ENCODE results near the gene COMT. TPM values are rescaled to one million over a fixed set of nuclear protein-coding genes. Genes with fewer than 3 reads are reported as not detected.

The COMT gene
- total RNA-seq, 5 donors from 2014 or later (not counting 1 experiment from before 2014, with no cell fraction given): 30.6 to 53.1 (median 50.5) TPM

DNA sequence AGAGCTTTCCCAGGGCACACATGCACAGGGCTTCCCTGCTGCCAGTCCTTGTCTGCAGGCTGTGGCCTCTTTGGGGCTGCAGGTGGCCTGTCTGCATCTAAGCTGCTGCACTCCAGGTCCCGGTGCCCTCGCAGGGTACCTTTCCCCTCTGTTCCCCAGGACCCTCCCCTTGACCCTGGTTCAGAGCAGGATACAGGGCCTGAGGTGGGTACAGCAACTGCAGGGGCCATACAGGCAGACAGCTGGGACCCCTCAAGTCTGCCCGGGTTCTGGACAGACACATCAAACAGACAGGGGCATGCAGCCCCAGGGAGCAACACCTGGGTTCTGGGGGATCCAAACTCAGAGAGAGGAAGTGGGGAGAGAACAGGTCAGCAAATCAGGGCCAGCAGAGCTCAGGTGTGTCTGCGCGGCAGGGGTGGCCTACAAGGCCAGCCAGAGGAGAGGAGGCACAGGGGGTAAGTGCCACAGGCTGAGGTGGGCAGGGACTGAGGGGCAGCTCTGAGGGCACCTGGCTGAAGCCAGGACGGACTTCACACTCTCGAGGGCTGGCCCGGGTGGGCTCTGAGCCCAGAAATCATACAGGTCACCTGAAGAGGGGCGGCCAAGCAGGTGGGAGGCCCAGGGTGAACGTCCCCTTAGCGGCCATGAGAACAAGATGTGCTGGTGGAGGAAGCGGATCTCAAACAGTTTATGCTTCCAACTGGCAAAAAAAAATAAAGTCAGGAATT, 29.9 kb upstream of the COMT start:
- Mint-ChIP-seq H3K4me3 (no peak overlapping the region), H3K9me3 (peaks cover 0 to 3% (median 0%) of the 10 kb centered on the region in 3 donors), H3K27ac (no peak overlapping the region), H3K4me1 (peaks cover 4 to 9% (median 6%) of the 10 kb centered on the region in 3 donors), H3K27me3 (no peaks in the 10 kb centered on the region), H3K36me3 (peaks cover 32% of the 10 kb centered on the region)
- Histone ChIP-seq H3K27me3 (replicated peaks in 1 of 2; ENCODE audit: control insufficient read depth in 2 of 2, extremely low read depth in 1 of 2, insufficient read depth in 2 of 2, low read length in 1 of 2) (no peaks in the 10 kb centered on the region), H3K4me3 (ENCODE audit: control insufficient read depth in 1 of 2, extremely low read depth in 1 of 2, low read length in 1 of 2) (no peak overlapping the region), H3K9me3 (no peaks in the 10 kb centered on the region), H3K4me1 (ENCODE audit: control insufficient read depth in 1 of 2, extremely low read depth in 1 of 2, insufficient read depth in 2 of 2, low read length in 2 of 2) (peaks cover 2 to 8% of the 10 kb centered on the region in 2 experiments), H3K36me3 (ENCODE audit: control insufficient read depth in 2 of 2, extremely low read depth in 1 of 2, insufficient read depth in 1 of 2, low read length in 1 of 2) (peaks cover 12 to 38% of the 10 kb centered on the region in 2 donors), H3K27ac (ENCODE audit: low read length) (no peak overlapping the region)
- 90% methylated on average over 9 of the region's 12 CpGs for whole genome bisulfite sequencing (ENCODE audit: insufficient coverage)
- ChIA-PET POLR2A (interaction anchor here in 1 of 2 donors (0.6 kb wide), 1 partner anchor 14 kb away, joined by 8 read pairs; no protein-coding TSS in a partner anchor), CTCF (no interaction called here)
- DNase-seq (no peak), ATAC-seq (replicated peaks in 1 of 4) (no peak)

DNA sequence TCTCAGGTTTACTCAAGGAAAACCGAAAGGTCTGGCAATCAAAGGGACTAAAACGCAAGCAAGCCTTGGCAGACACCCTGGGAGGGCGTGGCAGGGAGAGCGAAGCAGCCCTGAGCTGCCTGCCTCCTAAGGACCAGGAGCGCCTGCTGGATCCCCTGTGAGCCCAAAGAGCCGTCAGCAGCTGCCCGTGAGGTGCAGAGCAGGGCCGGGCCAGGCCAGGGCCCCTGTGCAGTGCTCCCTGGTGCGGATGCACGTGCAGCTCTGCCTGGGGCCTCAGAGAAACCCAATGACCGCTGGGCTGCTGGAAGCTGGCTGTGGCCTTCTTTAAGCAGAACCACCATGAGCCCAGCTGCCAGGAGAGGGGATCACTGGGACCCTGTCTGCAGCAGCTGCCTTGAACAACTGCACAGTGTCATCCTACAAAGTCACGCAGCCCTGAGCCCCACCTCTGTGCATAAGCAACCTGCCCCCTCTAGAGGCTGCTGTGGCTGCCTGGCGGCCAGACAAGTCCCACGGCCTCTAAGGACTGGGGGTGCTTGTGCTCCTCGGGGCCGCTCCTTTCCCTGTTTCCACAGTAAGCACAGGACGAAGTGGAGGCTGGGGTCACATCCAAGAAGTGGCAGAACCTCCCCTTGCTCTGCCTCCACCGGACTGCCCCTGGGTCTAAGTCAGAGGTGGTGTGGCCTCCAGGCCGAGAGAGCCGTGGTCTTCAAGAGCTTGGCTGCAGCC, 29.1 kb upstream of the COMT start:
- Mint-ChIP-seq H3K36me3 (peaks cover 34% of the 10 kb centered on the region), H3K4me1 (peaks cover 4 to 9% (median 6%) of the 10 kb centered on the region in 3 donors), H3K4me3 (no peak overlapping the region), H3K27ac (no peak overlapping the region), H3K9me3 (peaks cover 0 to 3% (median 0%) of the 10 kb centered on the region in 3 donors), H3K27me3 (no peaks in the 10 kb centered on the region)
- H3K9me3 ChIP-seq: no peaks in the 10 kb centered on the region
- H3K4me1 ChIP-seq (ENCODE audit: control insufficient read depth in 1 of 2, extremely low read depth in 1 of 2, insufficient read depth in 2 of 2, low read length in 2 of 2): peaks cover 2 to 8% of the 10 kb centered on the region in 2 experiments
- ChIA-PET POLR2A (interaction anchor here in 1 of 2 donors (0.6 kb wide), 1 partner anchor 13 kb away, joined by 8 read pairs; no protein-coding TSS in a partner anchor), CTCF (interaction anchor here in 1 of 2 donors (0.7 to 1.3 kb wide), 2 partner anchors 182 kb away, joined by 3 to 7 read pairs; no protein-coding TSS in a partner anchor)
- H3K4me3 ChIP-seq (ENCODE audit: control insufficient read depth in 1 of 2, extremely low read depth in 1 of 2, low read length in 1 of 2): no peak overlapping the region
- H3K27ac ChIP-seq (ENCODE audit: low read length): no peak overlapping the region
- DNase-seq: no peak
- ATAC-seq (replicated peaks in 1 of 4): no peak
- 98% methylated on average over 20 of the region's 20 CpGs for WGBS (ENCODE audit: insufficient coverage)
- no peaks in the 10 kb centered on the region for H3K27me3 ChIP-seq (replicated peaks in 1 of 2; ENCODE audit: control insufficient read depth in 2 of 2, extremely low read depth in 1 of 2, insufficient read depth in 2 of 2, low read length in 1 of 2)
- H3K36me3 ChIP-seq (ENCODE audit: control insufficient read depth in 2 of 2, extremely low read depth in 1 of 2, insufficient read depth in 1 of 2, low read length in 1 of 2): peaks cover 18 to 44% of the 10 kb centered on the region in 2 donors

DNA sequence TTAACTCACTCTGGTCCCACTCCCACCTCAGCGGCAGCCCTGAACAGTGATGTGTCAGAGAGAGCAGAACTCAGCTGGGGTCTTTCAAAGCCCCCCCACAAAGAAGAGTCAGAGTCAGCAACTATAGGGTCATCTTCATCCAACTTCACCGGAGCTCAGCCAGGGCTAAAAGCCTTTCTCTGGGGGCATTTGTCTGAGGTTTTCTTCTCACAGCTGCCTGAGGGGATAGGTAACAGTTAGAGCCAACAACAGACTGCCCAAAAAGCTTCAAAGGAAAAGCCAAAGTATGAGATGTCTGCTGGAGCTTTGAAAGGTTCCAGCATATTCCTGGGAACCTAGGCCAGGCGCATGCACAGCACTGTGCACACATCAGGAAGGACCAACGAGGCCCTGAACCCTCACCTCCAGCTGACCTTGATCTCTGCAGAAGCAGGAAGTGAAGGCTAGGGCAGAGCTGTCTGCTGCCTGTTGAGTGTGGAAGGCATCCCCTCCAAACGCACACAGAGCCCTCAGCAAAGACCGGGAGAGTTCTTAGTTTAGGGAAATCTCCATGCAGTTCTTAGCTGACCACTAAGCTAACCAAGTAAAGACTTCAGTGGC, 28.1 kb upstream of the COMT start:
- H3K27me3 ChIP-seq (replicated peaks in 1 of 2; ENCODE audit: control insufficient read depth in 2 of 2, extremely low read depth in 1 of 2, insufficient read depth in 2 of 2, low read length in 1 of 2): no peaks in the 10 kb centered on the region
- no peak overlapping the region for H3K4me3 Mint-ChIP-seq
- H3K4me1 Mint-ChIP-seq: peaks cover 4 to 9% (median 6%) of the 10 kb centered on the region in 3 donors
- no peak overlapping the region for H3K27ac ChIP-seq (ENCODE audit: low read length)
- ATAC-seq (replicated peaks in 1 of 4): no peak
- H3K9me3 ChIP-seq: no peaks in the 10 kb centered on the region
- peaks cover 2 to 8% of the 10 kb centered on the region in 2 experiments for H3K4me1 ChIP-seq (ENCODE audit: control insufficient read depth in 1 of 2, extremely low read depth in 1 of 2, insufficient read depth in 2 of 2, low read length in 2 of 2)
- H3K27ac Mint-ChIP-seq: no peak overlapping the region
- H3K27me3 Mint-ChIP-seq: no peaks in the 10 kb centered on the region
- no peak overlapping the region for H3K4me3 ChIP-seq (ENCODE audit: control insufficient read depth in 1 of 2, extremely low read depth in 1 of 2, low read length in 1 of 2)
- H3K36me3 ChIP-seq (ENCODE audit: control insufficient read depth in 2 of 2, extremely low read depth in 1 of 2, insufficient read depth in 1 of 2, low read length in 1 of 2): peaks cover 18 to 51% of the 10 kb centered on the region in 2 donors
- H3K36me3 Mint-ChIP-seq: peaks cover 37% of the 10 kb centered on the region
- POLR2A ChIA-PET: interaction anchor here in 1 of 2 donors (0.5 kb wide), 1 partner anchor 30 kb away, joined by 5 read pairs; no protein-coding TSS in a partner anchor
- no peak for DNase-seq
- H3K9me3 Mint-ChIP-seq: peaks cover 0 to 3% (median 0%) of the 10 kb centered on the region in 3 donors
- CTCF ChIA-PET: interaction anchor here in 1 of 2 donors (0.5 to 1.3 kb wide), 2 partner anchors 53 to 183 kb away, joined by 4 to 7 read pairs; no protein-coding TSS in a partner anchor
- 90% methylated on average over 3 of the region's 6 CpGs for WGBS (ENCODE audit: insufficient coverage)

DNA sequence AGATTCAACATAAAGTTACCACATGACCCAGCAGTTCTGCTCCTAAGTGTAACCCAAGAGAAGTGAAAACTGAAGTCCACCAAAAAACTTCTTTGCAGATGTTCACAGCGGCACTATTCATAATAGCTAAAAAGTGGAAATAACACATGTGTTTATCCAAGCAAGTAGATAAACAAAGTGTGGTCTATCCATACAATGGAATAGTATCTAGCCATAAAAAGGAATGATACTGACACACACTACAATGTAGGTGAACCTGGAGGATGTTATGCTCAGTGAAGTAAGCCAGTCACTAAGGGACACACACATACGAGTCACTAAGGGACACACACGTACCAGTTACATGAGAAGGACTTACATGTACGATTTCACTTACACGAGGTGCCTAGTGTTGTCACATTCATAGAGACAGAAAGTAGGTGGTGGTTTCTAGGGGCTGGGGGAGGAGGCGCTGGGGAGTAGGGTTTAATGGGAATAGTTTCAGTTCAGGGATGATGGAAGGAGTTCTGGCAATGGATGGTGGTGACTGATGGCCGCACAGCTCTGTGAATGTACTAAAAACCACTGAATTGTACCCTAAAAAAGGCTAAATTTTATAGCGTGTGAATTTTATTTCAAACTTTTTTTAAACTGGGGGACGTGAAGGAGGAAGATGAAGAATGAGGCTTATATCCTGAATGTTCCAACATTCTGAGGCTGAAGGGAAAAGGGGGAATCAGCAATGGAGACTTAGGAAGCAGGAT, 27.2 kb upstream of the COMT start:
- Histone ChIP-seq H3K9me3 (no peaks in the 10 kb centered on the region), H3K4me3 (ENCODE audit: control insufficient read depth in 1 of 2, extremely low read depth in 1 of 2, low read length in 1 of 2) (no peak overlapping the region), H3K36me3 (ENCODE audit: control insufficient read depth in 2 of 2, extremely low read depth in 1 of 2, insufficient read depth in 1 of 2, low read length in 1 of 2) (peaks cover 18 to 59% of the 10 kb centered on the region in 2 donors), H3K4me1 (ENCODE audit: control insufficient read depth in 1 of 2, extremely low read depth in 1 of 2, insufficient read depth in 2 of 2, low read length in 2 of 2) (peaks cover 2 to 8% of the 10 kb centered on the region in 2 experiments), H3K27me3 (replicated peaks in 1 of 2; ENCODE audit: control insufficient read depth in 2 of 2, extremely low read depth in 1 of 2, insufficient read depth in 2 of 2, low read length in 1 of 2) (no peaks in the 10 kb centered on the region), H3K27ac (ENCODE audit: low read length) (no peak overlapping the region)
- Mint-ChIP-seq H3K27me3 (no peaks in the 10 kb centered on the region), H3K4me1 (peaks cover 3 to 9% (median 4%) of the 10 kb centered on the region in 3 donors), H3K4me3 (no peak overlapping the region), H3K36me3 (peaks cover 37% of the 10 kb centered on the region), H3K9me3 (peaks cover 0 to 3% (median 0%) of the 10 kb centered on the region in 3 donors), H3K27ac (no peak overlapping the region)
- DNase-seq: no peak
- WGBS (ENCODE audit: insufficient coverage): 93% methylated on average over 4 of the region's 9 CpGs
- ChIA-PET CTCF (interaction anchor here in 1 of 2 donors (1.3 kb wide), 1 partner anchor 184 kb away, joined by 7 read pairs; no protein-coding TSS in a partner anchor), POLR2A (interaction anchor here in 1 of 2 donors (0.5 kb wide), 1 partner anchor 29 kb away, joined by 5 read pairs; no protein-coding TSS in a partner anchor)
- ATAC-seq (replicated peaks in 1 of 4): no peak

DNA sequence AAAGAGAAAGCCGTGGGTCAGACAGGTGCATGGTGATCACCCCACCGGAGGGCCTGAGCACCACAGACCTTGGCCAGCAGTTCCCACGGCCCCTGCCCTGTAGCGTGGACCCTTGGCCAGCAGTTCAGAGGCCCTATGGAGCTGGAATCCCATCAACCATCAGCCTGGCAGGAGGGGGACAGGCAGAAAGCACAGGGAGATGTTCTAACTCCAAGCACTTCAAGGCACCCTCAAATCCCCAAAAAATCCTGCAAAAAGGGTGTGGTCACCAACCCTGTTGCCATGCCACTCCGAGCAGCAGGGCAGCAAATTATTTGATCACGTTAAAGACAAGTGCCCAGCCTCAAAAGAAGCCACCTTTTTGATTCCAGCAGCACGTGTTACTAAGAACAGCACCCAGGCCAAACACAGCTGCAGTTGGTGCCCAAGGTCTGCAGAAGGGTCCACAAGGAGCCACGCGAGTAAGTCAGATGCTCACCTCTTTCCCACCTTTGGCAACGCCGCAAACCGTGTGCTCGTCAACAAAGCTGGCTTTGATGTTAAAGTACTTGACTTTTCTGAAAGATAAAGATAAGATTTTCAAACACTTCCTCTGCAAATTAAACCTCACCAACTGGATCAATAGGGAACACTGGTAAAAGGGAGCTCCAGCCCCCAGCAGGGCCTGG, 26.2 kb upstream of the COMT start:
- DNase-seq (no peak), ATAC-seq (replicated peaks in 1 of 4) (no peak)
- H3K36me3 Mint-ChIP-seq: peaks cover 37% of the 10 kb centered on the region
- ChIA-PET CTCF (no interaction called here), POLR2A (interaction anchor here in 1 of 2 donors (0.6 kb wide), 1 partner anchor 15 kb away, joined by 5 read pairs; no protein-coding TSS in a partner anchor)
- no peak overlapping the region for H3K4me3 Mint-ChIP-seq
- Histone ChIP-seq H3K27ac (ENCODE audit: low read length) (no peak overlapping the region), H3K36me3 (ENCODE audit: control insufficient read depth in 2 of 2, extremely low read depth in 1 of 2, insufficient read depth in 1 of 2, low read length in 1 of 2) (peaks cover 18 to 64% of the 10 kb centered on the region in 2 donors), H3K4me1 (ENCODE audit: control insufficient read depth in 1 of 2, extremely low read depth in 1 of 2, insufficient read depth in 2 of 2, low read length in 2 of 2) (no peaks in the 10 kb centered on the region), H3K27me3 (replicated peaks in 1 of 2; ENCODE audit: control insufficient read depth in 2 of 2, extremely low read depth in 1 of 2, insufficient read depth in 2 of 2, low read length in 1 of 2) (no peaks in the 10 kb centered on the region), H3K9me3 (no peaks in the 10 kb centered on the region), H3K4me3 (ENCODE audit: control insufficient read depth in 1 of 2, extremely low read depth in 1 of 2, low read length in 1 of 2) (no peak overlapping the region)
- WGBS (ENCODE audit: insufficient coverage): 80% methylated on average over 7 of the region's 13 CpGs
- H3K4me1 Mint-ChIP-seq: no peaks in the 10 kb centered on the region
- no peaks in the 10 kb centered on the region for H3K27me3 Mint-ChIP-seq
- peaks cover 0 to 3% (median 0%) of the 10 kb centered on the region in 3 donors for H3K9me3 Mint-ChIP-seq
- H3K27ac Mint-ChIP-seq: peak overlapping the region in 1 of 2 donors; percentile 2

Measured in T-cell (primary cell).